ENCODE results near the gene LBX2. TPM values are rescaled to one million over a fixed set of nuclear protein-coding genes. Genes with fewer than 3 reads are reported as not detected.

LBX2 gene
- total RNA-seq, 1 experiment from 2014 or later, result not detected

DNA sequence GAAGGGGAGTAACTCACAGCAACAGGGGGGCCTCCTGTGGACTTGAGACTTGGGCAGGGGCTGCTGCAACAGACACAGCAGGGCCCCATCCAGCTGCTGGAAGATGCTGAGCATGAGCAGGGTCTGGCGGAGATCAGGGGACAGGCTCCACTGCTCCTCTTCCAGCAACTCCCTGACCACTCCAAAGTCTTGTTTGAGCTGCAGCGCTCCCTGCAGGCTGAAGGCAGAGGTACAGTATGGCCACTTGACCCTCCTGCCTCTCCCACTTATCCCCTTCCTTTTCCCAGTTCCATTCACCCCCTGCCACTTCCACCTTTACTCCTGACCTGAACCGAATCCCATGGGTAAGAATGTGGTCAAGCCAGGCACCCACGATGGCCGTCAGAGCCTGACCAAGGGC lies 24.5 kb downstream of the LBX2 start:
- POLR2A ChIA-PET (ENCODE audit: low non-redundant PET), result interaction anchor here (0.6 kb wide), 1 partner anchor 17 kb away, joined by 4 read pairs; no protein-coding TSS in a partner anchor

GRCh38 chr2:74474481-74474880 lies 24.9 kb downstream of the LBX2 start:
- Histone ChIP-seq H3K4me1 (ENCODE audit: insufficient read depth, low read length, poor library complexity, severe bottlenecking) (peaks cover 7% of the 10 kb centered on the region), H3K9me3 (ENCODE audit: low read depth, low read length, poor library complexity, severe bottlenecking) (no peaks in the 10 kb centered on the region), H3K27me3 (replicated peaks; ENCODE audit: insufficient read depth, low read depth, low read length, poor library complexity) (no peaks in the 10 kb centered on the region), H3K36me3 (ENCODE audit: insufficient read depth, low read length, poor library complexity, severe bottlenecking) (peaks cover 13% of the 10 kb centered on the region), H3K27ac (ENCODE audit: low read depth, low read length, poor library complexity, severe bottlenecking) (no peak overlapping the region), H3K4me3 (ENCODE audit: low read depth, low read length, poor library complexity, severe bottlenecking) (no peak overlapping the region)
- DNase-seq (ENCODE audit: low spot score), result no peak
- intact Hi-C loops (cut with micrococcal nuclease; ENCODE audit: unreplicated experiment), result no loop called here
- CTCF ChIA-PET, result interaction anchor here (0.7 kb wide), 2 partner anchors 16 to 327 kb away, joined by 3 read pairs; partner anchors contain the start of genes BOLA3 and WBP1
- TF ChIP-seq CTCF (conservative IDR thresholded peaks at IDR 0.05; ENCODE audit: low read depth, low read length), result no peak
- no peak for TF ChIP-seq EZH2 (IDR thresholded peaks at IDR 0.05; ENCODE audit: borderline replicate concordance, low read depth, low read length, poor library complexity, severe bottlenecking)
- no TSS peak for BruUV-seq (replicated peaks)
- POLR2A ChIA-PET (ENCODE audit: low non-redundant PET), result interaction anchor here (0.6 to 0.7 kb wide), 2 partner anchors 17 to 56 kb away, joined by 4 to 7 read pairs; no protein-coding TSS in a partner anchor

More for the DNA sequence above, 24.5 kb downstream of the LBX2 start:
- H3K9me3 ChIP-seq (ENCODE audit: low read depth, low read length, poor library complexity, severe bottlenecking), result no peaks in the 10 kb centered on the region
- H3K4me1 ChIP-seq (ENCODE audit: insufficient read depth, low read length, poor library complexity, severe bottlenecking), result peaks cover 7% of the 10 kb centered on the region
- no peak for DNase-seq (ENCODE audit: low spot score)
- no TSS peak for BruUV-seq (replicated peaks)
- H3K27ac ChIP-seq (ENCODE audit: low read depth, low read length, poor library complexity, severe bottlenecking), result no peak overlapping the region
- TF ChIP-seq EZH2 (IDR thresholded peaks at IDR 0.05; ENCODE audit: borderline replicate concordance, low read depth, low read length, poor library complexity, severe bottlenecking), result no peak
- TF ChIP-seq CTCF (conservative IDR thresholded peaks at IDR 0.05; ENCODE audit: low read depth, low read length), result peak; percentile 40
- H3K27me3 ChIP-seq (replicated peaks; ENCODE audit: insufficient read depth, low read depth, low read length, poor library complexity), result no peaks in the 10 kb centered on the region
- no peak overlapping the region for H3K4me3 ChIP-seq (ENCODE audit: low read depth, low read length, poor library complexity, severe bottlenecking)
- intact Hi-C loops (cut with micrococcal nuclease; ENCODE audit: unreplicated experiment), result no loop called here
- CTCF ChIA-PET, result interaction anchor here (0.8 kb wide), 1 partner anchor 578 kb away, joined by 3 read pairs; no protein-coding TSS in a partner anchor
- peaks cover 15% of the 10 kb centered on the region for H3K36me3 ChIP-seq (ENCODE audit: insufficient read depth, low read length, poor library complexity, severe bottlenecking)

DNA sequence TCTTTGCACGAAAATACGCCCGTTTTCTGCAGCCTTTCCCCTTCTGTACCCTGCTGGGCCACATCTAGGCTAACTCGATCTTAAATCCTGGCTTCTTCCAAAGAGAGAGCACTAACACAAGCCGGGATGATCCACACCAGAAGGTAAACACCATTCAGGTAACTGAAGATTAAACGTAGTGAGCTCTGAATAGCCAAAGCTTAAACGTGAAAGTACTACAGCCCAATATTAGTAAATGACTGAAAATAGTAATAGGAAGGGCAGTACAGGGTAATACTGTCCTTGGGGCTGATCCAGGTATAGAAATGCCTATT lies 26.5 kb downstream of the LBX2 start:
- intact Hi-C loops (cut with micrococcal nuclease; ENCODE audit: unreplicated experiment), result no loop called here
- POLR2A ChIA-PET (ENCODE audit: low non-redundant PET), result no interaction called here
- BruUV-seq (replicated peaks), result TSS peak; percentile 89

More for the DNA sequence above, 26.5 kb downstream of the LBX2 start:
- CTCF ChIA-PET, result interaction anchor here (1.0 kb wide), 1 partner anchor 10 kb away, joined by 5 read pairs; the partner anchor contains the start of genes CCDC142 and TTC31
- TF ChIP-seq CTCF (conservative IDR thresholded peaks at IDR 0.05; ENCODE audit: low read depth, low read length), result no peak
- no peak for TF ChIP-seq EZH2 (IDR thresholded peaks at IDR 0.05; ENCODE audit: borderline replicate concordance, low read depth, low read length, poor library complexity, severe bottlenecking)
- no peak for DNase-seq (ENCODE audit: low spot score)
- Histone ChIP-seq H3K36me3 (ENCODE audit: insufficient read depth, low read length, poor library complexity, severe bottlenecking) (peaks cover 13% of the 10 kb centered on the region), H3K9me3 (ENCODE audit: low read depth, low read length, poor library complexity, severe bottlenecking) (no peaks in the 10 kb centered on the region), H3K4me1 (ENCODE audit: insufficient read depth, low read length, poor library complexity, severe bottlenecking) (peaks cover 7% of the 10 kb centered on the region), H3K27ac (ENCODE audit: low read depth, low read length, poor library complexity, severe bottlenecking) (peak overlapping the region; percentile 88), H3K4me3 (ENCODE audit: low read depth, low read length, poor library complexity, severe bottlenecking) (peak overlapping the region; percentile 59), H3K27me3 (replicated peaks; ENCODE audit: insufficient read depth, low read depth, low read length, poor library complexity) (no peaks in the 10 kb centered on the region)
